GM12801 (cell line): ENCODE measurements around the gene AK5.

Experiments
- CTCF ChIP-seq: IDR thresholded peaks from one replicate; pipeline ENCODE4 v1.5.1; 2011; ENCODE audit warnings: control low read depth; ENCODE audit not compliant: insufficient read length; ENCODE audit errors: extremely low read depth

Gene AK5

GRCh38 chr1:77509898-77510297 lies 228.1 kb downstream of the AK5 start:
- TF ChIP-seq CTCF, result no peak

- TF ChIP-seq CTCF, result no peak
Measured at GRCh38 chr1:77511440-77511840, 229.6 kb downstream of the AK5 start.

GRCh38 chr1:77513839-77514763 lies 232.3 kb downstream of the AK5 start:
- TF ChIP-seq CTCF, result no peak

GRCh38 chr1:77514921-77515776 lies 233.3 kb downstream of the AK5 start:
- no peak for TF ChIP-seq CTCF

- TF ChIP-seq CTCF, result no peak
Measured at GRCh38 chr1:77516106-77516505, 234.3 kb downstream of the AK5 start.

GRCh38 chr1:77524038-77524437 lies 242.2 kb downstream of the AK5 start:
- TF ChIP-seq CTCF, result no peak

GRCh38 chr1:77532641-77533040 lies 250.8 kb downstream of the AK5 start:
- TF ChIP-seq CTCF, result no peak
